ENCODE data around the gene RAP1A. TPM values are rescaled to one million over a fixed set of nuclear protein-coding genes. Genes with fewer than 3 reads are reported as not detected.
A peak's percentile ranks its signal among the peaks of the same experiment; 100 is the strongest.
"Not testable (repeated sequence)": the region's sequence is repeated elsewhere in the genome, so short reads cannot be mapped to it uniquely, and the experiment has no call there.

Gene RAP1A
- total RNA-seq, 6 experiments from 2014 or later, result 75.7 to 82.9 (median 80.3) TPM

- DNase-seq, result no peak
- H3K9me3 Mint-ChIP-seq, result no peaks in the 10 kb centered on the region
- peaks cover 2% of the 10 kb centered on the region; the same call in 1 of the 2 replicates for H3K27me3 Mint-ChIP-seq (ENCODE audit: insufficient read depth)
- H3K36me3 Mint-ChIP-seq (ENCODE audit: low read depth), result no peaks in the 10 kb centered on the region
- no peak overlapping the region for H3K4me3 Mint-ChIP-seq
- H3K27ac Mint-ChIP-seq, result no peak overlapping the region
- H3K4me1 Mint-ChIP-seq (ENCODE audit: low read depth), result peaks cover 44% of the 10 kb centered on the region
- TF ChIP-seq CTCF (IDR thresholded peaks at IDR 0.05), result no peak
Measured at GRCh38 chr1:111603979-111604378, 15.6 kb upstream of the RAP1A start.

DNA sequence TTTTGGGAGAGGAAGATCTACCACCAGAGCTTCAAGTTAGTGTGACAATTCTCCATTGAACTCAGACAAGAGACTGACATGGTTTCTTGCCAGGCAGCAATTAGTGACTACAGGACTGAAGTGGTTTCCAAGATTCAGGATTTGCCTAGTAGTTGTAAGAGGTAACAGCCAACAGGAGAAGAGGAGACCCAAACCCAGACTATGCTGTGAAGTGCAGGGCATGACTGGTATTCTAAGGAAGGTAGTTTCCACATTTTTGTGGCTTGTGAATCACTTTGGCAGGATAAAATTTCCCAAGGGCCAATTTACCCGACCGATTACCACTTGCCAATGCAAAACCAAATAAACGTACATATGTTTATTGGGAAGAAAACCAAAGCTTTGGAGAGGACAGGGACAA is 14.7 kb upstream of the RAP1A start:
- H3K27me3 Mint-ChIP-seq (ENCODE audit: insufficient read depth), result peaks cover 2% of the 10 kb centered on the region; the same call in 1 of the 2 replicates
- no peak overlapping the region for H3K4me3 Mint-ChIP-seq
- peak overlapping the region; percentile 33 for H3K27ac Mint-ChIP-seq
- peaks cover 40% of the 10 kb centered on the region for H3K4me1 Mint-ChIP-seq (ENCODE audit: low read depth)
- no peaks in the 10 kb centered on the region for H3K36me3 Mint-ChIP-seq (ENCODE audit: low read depth)
- DNase-seq, result peak; percentile 70
- no peaks in the 10 kb centered on the region for H3K9me3 Mint-ChIP-seq
- no peak for TF ChIP-seq CTCF (IDR thresholded peaks at IDR 0.05)

DNA sequence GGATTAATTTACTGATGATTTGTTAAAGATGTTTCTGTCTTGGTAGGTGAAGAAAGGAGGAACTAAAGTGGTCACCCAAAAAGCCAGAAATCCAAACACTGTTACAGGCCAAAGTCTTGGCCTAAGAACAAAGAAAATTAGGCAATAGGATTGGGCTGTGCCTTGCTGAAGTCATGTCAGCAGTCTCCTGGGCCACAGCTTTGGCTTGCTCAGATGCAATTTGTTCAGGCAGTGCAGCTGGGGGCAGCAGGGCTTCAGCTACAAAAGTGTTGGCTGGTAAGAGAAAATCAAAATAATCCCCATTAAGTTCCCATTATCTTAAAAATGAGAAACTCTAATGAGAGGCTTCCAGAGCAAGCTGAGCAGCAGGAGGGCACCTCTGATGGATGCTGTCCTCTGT is 14.0 kb upstream of the RAP1A start:
- H3K4me1 Mint-ChIP-seq (ENCODE audit: low read depth), result peaks cover 40% of the 10 kb centered on the region

GRCh38 chr1:111606457-111607215 is 13.0 kb upstream of the RAP1A start:
- H3K4me1 Mint-ChIP-seq (ENCODE audit: low read depth), result peaks cover 42% of the 10 kb centered on the region
- not testable (repeated sequence) for DNase-seq; H3K4me3 Mint-ChIP-seq; H3K9me3 Mint-ChIP-seq; H3K36me3 Mint-ChIP-seq (ENCODE audit: low read depth); H3K27me3 Mint-ChIP-seq (ENCODE audit: insufficient read depth); H3K27ac Mint-ChIP-seq

More for the DNA sequence above, 14.0 kb upstream of the RAP1A start:
- no peaks in the 10 kb centered on the region for H3K36me3 Mint-ChIP-seq (ENCODE audit: low read depth)
- peak; percentile 30 for DNase-seq
- H3K27ac Mint-ChIP-seq, result peak overlapping the region; percentile 33
- H3K27me3 Mint-ChIP-seq (ENCODE audit: insufficient read depth), result peaks cover 2% of the 10 kb centered on the region; the same call in 1 of the 2 replicates
- H3K9me3 Mint-ChIP-seq, result no peaks in the 10 kb centered on the region
- no peak for TF ChIP-seq CTCF (IDR thresholded peaks at IDR 0.05)
- H3K4me3 Mint-ChIP-seq, result no peak overlapping the region

DNA sequence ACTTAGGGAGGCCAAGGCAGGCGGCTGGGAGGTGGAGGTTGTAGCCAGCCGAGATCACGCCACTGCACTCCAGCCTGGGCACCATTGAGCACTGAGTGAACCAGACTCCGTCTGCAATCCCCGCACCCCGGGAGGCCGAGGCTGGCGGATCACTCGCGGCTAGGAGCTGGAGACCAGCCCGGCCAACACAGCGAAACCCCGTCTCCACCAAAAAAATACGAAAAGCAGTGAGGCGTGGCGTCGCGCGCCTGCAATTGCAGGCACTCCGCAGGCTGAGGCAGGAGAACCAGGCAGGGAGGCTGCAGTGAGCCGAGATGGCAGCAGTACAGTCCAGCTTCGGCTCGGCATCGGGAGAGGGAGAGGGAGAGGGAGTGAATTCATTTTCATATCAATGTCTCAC is 11.1 kb upstream of the RAP1A start:
- H3K9me3 Mint-ChIP-seq; H3K27ac Mint-ChIP-seq; H3K36me3 Mint-ChIP-seq (ENCODE audit: low read depth); H3K4me3 Mint-ChIP-seq; DNase-seq; H3K27me3 Mint-ChIP-seq (ENCODE audit: insufficient read depth): not testable (repeated sequence)
- peaks cover 42% of the 10 kb centered on the region for H3K4me1 Mint-ChIP-seq (ENCODE audit: low read depth)

- H3K4me1 Mint-ChIP-seq (ENCODE audit: low read depth), result peaks cover 10% of the 10 kb centered on the region
- no peaks in the 10 kb centered on the region for H3K27me3 Mint-ChIP-seq (ENCODE audit: insufficient read depth)
- no peak overlapping the region for H3K4me3 Mint-ChIP-seq
Measured at GRCh38 chr1:111611986-111612385, 7.6 kb upstream of the RAP1A start.

More at GRCh38 chr1:111611986-111612385, 7.6 kb upstream of the RAP1A start:
- Mint-ChIP-seq H3K36me3 (ENCODE audit: low read depth) (no peaks in the 10 kb centered on the region), H3K9me3 (no peaks in the 10 kb centered on the region), H3K27ac (no peak overlapping the region)
- TF ChIP-seq CTCF (IDR thresholded peaks at IDR 0.05), result no peak
- DNase-seq, result no peak
